GM21786 (cell line): ENCODE measurements around the gene DET1.
"Not testable (repeated sequence)": the region's sequence is repeated elsewhere in the genome, so short reads cannot be mapped to it uniquely, and the experiment has no call there.

ENCODE experiments used
- ATAC-seq: cut with Tn5 transposase; IDR thresholded peaks from one replicate; pipeline ENCODE4 v1.9.1; 2021; ENCODE audit not compliant: unreplicated experiment

DET1 gene

DNA sequence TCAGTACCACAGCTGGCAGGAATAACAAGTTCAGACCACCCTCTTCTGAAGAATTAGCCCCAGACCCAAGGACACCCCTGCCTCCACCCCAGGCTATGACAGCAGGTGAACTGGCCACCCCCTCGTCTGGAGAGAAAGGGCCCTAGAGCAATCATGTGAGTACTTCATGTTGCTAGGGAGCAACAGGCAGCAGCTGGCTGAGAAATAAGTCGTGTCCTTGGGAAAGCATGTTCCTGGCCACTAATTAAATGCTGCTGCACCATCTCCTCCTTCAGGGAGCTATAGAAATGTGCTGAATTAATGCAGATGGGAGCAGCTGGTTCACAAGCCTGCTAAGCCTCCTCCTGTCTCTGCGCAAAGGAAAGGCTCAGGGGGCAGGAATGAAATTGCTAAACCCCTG, 47.5 kb downstream of the DET1 start:
- ATAC-seq = no peak

DNA sequence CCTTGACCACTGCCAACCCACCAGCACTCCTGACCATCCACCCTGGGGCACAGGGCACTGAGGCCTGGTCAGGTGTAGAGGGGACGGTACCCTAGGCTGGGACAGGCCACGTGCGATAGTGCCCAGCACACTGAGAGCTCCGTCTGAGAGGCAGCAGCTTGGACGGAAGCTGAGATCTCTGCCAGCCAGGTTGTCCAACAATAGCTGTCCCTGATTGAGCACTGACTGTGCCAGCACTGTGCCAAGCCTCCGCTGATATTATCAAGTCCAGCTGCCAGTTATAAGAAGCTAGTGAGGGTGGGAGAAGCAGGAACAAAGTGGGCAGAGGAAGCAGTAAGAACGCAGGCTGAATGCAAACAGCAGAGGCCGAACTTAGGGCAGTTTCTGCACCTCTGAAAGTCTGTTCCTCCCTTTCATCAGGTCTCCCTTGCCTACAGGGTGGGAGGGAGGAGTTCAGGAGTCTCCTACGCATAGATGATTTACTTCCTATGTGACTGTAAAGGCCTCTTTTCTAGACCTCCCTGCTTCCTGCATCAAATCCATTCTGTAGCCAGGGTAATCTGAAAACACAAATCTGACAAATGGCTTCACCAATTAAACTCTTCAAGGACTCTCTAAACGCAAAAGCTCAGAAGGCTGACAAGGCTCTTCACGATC, 49.2 kb downstream of the DET1 start:
- ATAC-seq = no peak

DNA sequence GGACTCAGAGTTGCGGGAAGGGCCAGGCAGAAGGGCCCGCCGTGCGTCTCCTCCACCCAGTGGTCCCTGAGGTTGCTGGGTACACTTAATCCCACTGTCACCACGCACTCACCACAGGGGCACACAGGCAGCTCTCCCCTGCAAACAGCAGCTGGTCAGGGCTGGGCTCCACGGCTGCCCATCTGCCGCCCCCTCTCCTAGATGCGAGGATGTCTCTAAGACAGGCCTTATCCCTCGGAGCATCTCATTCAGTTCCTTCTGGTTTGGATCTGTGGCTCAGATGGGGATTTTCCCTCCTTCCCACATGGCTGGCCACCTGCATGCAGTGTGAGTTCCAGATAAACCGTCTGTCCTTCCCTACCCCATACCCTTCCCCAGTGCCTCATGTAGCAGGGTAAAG, 52.6 kb downstream of the DET1 start:
- ATAC-seq = no peak

DNA sequence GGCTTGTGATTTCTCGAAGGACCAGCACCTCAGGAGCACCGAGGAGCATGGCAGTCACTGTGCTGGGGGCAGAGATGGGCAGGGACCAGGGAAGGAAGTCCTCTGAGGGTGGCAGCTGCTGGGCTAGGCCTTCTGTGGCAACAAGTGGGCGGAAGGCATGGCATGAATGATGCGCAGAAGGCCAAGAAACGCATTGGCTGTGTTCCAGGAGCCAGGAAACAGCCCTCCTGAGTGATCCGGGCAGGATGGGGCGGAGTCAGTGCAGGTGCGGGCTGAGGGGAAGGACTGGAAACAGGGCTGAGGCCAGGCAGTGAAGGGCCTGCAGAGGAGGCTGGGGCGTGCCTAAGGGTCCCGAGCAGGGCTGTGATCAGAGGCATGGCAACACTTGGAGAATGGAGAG, 55.3 kb downstream of the DET1 start:
- ATAC-seq = no peak

DNA sequence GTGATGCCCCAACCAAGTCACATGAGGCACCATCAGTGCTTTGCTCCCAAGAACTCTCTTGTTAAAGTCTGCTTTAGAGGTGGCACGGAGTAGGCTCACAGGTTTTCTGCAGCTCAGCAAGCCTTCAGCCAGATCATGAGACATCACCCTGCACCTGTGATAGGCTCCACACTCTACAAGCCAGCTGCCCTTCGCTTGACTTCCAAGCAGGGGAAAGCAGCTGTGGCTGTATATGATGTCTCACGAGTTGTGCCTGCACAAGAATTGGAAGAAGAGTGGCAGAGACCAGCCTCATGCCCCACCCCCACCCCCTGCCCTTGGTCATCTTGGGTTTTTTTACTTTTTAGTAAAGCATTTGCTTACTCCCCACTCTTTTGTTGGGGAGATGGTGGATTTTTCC, 56.4 kb downstream of the DET1 start:
- no peak for ATAC-seq

DNA sequence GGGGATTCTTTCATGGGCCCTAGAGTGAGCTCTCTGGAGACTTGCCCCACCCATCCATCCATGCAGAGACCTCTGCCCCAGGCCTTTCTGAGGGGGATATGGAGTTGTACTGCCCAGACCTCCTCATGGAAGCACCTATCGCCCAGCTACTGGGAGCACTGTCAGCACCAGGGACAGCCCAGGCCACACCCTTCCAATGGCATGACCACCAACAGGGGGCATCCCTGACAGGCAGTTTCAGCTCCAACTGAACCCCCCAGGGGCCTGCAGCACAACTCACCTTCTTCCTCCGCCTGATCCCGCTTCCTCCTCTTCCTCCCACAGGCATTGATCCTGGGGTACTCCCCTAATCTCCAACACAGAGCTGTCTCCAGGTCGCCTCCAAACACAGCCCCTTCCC, 57.2 kb downstream of the DET1 start:
- no peak for ATAC-seq

DNA sequence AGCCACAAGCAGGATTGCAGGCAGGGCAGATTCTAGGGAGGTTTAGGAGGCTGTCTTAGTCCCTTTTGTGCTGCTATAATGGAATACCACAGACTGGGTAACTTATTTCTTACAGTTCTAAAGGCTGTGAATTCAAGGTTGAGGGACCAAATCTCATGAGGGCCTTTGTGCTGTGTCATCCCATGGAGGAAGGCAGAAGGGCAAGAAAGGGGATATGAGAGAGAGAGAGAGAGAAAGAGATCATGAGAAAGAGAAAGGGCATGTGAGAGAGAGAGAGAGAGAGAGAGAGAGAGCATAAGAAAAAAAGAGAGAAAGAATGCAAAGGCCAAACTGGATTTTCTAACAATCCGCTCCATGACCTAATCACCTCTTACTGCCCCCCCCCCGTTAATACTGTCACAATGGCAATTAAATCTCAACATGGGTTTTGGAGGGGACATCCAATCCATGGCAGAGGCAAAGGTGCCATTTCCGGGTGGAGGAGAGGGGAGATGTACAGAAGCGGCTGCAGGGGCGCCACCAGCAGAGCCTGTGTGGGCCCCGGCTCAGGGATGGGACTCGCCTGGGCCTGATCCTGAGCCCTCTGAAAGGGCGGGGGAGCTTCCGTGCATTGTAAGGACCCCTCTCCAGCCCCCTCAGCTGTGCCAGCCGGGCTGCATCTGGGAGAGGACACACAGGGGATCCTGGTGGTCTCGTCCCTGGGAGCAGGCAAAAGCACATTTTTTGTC, 58.5 kb downstream of the DET1 start:
- ATAC-seq = no peak

DNA sequence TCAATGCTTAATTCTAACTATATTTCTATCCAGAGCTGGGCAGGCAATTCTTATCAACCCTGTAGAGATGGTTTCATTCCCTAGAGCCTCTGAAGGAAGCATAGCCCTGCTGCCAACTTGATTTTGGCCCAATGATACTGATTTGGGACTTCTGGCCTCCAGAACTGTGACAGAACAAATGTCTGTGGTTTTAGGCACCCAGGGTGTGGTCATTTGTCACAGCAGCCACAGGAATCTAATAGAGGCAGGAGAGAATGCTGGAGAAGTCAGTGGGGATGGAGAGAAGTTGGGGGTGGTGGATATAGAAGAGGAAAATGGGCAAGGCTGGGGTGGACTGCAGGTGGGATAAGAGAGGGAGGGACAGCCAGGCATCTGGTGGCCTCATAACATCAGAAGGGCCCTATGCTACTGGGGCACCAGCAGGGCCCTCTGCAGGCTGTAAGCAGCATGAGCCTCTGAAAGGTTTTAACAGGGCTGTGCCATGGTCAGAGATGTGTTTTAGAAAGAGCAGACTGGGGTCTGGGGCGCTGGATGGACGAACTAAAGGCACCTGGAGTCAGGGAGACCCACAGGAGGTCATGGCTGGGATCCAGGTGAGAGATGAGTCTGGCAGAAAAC, 59.2 kb downstream of the DET1 start:
- no peak for ATAC-seq

DNA sequence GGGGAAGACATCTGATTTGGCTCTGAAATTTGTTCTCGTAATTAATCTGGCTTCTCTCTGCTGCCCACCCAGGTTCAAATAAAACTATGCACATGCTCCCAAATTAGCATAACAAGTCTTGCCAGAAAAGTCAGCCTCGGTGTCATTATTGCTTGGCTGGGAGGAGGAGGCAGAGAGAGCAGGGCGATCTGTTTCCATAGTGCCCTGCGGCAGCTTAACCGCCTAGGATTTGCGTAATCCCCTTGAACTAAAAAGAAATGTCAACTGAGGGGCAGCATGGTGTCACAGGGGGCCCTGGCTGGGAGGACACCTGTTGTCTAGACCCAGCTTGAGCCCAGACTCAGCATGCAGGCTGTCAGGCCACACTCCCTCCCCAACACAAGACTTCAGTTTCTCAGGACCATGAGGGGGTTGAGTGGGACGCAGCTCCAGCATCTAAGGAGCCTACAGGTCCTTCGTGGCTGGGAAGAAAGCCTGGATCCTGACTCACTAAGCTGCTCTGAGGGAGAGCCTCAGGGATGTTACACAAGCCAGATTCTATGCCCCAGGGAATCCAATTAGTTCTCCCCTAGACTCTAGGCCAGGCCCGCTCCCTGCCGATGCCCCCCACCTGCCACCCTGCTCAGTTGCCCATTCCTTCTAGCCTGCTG, 61.7 kb downstream of the DET1 start:
- no peak for ATAC-seq

DNA sequence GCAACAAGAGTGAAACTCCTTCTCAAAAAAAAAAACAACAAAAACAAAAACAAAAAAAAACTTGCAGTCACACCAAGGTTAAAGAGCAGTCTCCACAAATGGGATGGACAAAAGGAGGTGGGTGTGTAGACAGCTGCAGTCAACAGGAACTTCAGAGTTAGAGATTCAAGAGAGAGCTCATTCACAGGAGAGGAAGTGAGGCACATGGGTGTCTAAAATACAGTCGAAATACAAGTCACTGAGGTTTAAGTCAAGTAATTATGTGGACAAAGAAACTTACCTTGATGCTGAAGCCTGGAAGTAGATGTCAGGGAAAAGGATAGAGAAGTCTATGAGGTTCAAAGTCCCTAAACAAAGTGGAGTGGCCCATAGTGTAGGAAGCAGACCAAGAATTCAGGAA, 64.2 kb downstream of the DET1 start:
- ATAC-seq = no peak

DNA sequence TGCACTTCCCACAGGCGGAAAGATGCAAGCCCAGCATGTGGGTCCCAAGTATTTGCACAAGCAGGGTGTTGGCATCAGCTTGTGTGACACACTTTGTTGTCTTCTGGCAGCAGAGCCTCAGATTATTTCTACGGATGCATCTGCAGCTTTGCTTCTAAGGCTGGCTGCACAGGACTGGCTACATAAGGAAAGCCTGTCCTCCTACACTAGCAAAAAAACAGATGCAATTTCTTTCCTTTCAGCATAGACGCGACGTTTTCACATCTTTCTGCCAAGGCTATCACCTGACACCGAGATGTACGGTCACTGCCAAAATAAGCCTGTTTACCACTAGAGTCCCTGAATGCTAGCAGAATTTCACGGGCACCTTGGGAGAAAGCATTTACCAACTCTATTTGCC, 65.5 kb downstream of the DET1 start:
- no peak for ATAC-seq

DNA sequence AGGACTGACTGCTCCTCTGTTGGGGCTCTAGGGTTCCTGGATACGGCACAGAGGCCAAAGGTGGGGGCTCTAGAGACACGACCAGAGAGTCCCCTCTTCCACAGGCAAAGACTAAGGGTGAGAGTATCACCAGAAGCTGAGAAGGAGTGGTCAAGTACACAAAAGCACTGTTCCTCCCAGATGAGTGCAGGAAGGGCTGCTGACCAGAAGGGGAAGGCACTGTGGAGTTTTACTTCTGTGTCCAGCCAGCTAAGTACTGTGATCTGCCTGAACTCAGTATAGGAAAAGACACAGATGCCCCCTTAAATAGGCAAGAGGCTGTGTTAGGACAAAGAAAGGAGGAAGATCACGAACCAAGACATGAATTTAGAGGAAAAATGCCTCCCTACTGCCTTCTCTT, 67.3 kb downstream of the DET1 start:
- no peak for ATAC-seq

DNA sequence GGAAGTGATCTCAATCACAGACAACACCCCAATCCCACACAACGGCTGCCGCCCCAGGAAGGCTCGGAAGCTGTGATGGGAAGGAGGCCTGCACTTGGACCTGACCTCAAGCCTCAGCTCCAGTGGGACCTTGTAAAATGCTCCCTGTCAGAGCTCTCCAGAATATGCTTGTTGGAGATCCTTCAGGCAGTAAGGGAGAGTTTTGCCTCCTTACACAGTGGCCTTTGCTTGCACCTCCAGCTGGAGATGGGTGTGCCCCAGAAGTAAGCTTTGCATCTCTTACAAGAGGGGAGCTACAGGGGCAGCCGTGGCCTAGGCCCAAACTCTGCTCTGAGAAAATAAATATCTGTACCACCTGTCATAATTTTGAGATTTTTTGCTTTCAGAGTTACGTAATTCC, 68.6 kb downstream of the DET1 start:
- no peak for ATAC-seq

DNA sequence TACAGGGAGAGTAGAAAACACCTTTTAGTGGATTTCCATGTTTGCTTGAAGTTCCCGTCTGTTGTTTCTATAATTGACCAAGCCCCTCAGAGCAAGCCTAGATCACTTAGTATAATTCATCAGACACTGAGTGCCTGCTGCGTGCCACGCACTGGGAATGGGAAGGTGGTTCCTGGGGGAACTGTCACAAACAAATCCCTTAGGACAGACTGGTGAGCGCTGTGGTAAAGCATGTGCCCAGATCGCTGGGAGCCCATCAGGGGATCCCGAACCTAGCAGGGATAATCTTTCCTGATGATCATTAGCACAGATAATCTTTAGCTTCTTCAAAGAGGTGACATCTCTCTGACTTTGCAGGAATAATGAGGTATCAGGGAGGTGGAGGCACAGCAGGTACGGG, 69.4 kb downstream of the DET1 start:
- no peak for ATAC-seq

DNA sequence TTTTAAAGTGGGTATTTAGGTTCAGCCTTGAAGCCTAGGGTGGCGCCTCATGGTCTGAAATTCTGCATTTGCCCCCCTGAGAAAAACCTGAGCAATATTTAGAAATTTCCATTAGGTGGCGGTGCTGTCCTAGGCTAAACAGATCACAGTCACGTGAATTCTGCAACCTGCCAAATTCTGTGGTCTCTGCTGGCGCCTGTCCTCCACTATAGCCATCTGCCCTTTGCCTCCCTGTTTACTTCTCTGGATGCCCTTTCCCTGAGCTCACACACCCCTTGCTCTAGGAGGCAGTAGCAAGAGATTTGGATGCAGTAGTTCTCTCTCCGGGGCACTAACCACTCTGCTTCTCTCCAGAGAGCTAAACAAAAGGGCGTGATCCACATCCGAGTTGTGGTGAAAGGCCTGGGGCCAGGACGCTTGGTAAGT, 69.8 kb downstream of the DET1 start:
- ATAC-seq = peak; percentile 41

DNA sequence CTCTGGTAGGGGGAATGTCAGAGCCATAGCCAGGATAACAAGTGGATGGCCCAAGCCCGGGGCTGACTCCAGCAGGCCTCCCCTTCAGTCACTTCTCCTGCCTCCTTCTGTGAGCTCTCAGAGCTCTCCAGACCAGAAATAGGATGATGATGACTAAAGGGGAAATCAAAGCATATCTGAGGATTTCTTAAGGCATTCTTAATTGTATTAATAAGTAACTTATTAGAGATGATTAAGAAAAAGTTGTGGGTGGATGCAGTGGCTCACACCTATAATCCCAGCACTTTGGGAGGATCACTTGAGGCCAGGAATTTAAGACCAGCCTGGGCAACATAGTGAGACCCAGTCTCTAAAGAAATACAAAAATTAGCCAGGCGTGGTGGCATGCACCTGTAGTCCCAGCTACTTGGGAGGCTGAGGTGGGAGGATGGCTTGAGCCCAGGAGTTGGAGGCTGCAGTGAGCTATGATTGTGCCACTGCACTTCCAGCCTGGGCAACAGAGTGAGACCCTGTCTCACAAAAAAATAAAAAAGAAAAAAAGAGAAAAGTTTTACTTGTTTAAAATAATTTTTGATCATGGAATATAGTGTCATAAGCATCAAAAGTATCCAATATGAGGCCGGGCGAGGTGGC, 72.7 kb downstream of the DET1 start:
- ATAC-seq = not testable (repeated sequence)

DNA sequence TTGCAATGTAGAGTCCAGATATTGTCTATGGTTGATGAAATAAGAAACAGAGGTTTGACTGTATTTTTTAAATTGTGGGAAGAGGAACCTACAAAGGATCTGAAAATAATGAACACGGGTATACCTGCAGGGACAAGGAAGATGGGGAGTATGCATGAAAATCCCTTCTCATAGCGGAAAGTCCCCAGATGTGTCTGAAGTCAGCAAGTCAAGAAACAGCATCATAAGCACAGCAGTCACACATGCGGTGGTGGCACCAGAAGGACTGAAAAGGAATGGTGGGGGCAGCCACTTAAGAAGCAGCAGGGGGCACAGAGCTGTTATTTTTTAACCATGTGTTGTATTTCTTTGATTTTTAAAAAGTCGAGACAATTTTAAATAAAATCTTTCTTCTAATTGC, 74.3 kb downstream of the DET1 start:
- ATAC-seq = no peak

DNA sequence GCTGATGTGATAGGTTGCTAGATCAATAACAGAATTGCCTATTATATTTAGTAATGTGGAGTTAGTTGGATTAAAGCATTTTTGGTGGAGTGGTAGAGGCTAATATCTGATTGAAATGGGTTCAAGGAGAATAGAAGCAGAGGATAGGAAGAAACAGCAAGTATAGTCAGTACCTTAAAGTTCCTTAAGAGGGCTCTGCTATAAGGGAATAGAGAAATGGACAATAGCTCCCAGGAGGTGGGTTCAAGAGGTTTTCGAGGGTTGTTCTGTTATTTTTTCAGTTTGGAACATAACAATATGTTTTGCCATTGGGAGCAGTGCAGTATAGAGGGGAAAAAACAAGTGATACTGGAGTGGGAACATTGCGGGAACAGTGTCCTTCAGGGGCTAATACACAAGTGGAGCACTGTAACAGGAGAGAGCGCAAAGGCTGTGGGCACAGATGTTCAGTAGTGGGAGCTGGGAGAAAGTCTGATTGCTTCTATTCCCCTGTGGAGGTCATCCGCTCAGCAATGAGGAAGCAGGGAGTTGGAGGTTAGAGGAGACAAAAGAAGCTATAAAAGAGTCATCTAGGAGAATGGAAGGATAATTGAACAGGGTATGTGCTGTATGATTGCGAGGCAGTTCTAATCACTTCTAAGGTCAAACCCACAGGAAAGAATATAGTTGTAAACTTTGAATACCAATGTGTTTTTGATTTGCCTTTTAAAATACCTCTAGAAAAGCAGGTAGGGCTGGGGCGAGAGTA, 75.7 kb downstream of the DET1 start:
- no peak for ATAC-seq

DNA sequence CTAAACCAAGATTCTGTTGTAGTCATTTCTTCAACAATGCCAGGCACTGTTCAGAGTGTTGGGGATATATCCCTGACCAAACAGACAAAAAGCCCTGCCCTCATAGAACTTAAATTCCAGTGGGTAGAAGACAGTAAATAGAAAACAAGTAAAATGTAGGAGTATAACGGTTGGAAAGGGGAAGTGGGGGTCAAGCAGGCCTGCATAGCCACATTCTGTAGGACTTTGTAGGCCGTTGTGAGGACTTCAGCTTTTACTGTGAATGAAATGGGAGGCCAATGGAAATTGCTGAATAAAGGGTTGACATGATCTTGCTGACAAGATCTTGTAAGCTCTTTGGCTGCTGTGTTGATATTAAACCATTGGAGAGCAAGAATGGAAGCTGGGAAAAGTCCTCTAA, 77.2 kb downstream of the DET1 start:
- ATAC-seq = no peak

DNA sequence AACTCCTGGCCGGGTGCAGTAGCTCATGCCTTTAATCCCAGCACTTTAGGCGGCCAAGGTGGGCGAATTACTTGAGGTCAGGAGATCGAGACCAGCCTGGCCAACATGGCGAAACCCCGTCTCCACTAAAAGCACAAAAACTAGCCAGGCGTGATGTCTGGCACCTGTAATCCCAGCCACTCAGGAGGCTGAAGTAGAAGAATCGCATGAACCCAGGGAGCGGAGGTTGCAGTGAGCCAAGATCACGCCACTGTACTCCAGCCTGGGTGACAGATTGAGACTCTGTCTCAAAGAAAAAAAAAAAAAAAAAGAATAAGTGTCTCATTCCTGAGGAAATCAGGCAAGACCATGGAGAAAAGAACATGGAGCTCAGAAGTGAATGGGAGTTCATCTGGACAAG, 77.8 kb downstream of the DET1 start:
- ATAC-seq = not testable (repeated sequence)
